ENCODE results near the gene WWP2.

DNA sequence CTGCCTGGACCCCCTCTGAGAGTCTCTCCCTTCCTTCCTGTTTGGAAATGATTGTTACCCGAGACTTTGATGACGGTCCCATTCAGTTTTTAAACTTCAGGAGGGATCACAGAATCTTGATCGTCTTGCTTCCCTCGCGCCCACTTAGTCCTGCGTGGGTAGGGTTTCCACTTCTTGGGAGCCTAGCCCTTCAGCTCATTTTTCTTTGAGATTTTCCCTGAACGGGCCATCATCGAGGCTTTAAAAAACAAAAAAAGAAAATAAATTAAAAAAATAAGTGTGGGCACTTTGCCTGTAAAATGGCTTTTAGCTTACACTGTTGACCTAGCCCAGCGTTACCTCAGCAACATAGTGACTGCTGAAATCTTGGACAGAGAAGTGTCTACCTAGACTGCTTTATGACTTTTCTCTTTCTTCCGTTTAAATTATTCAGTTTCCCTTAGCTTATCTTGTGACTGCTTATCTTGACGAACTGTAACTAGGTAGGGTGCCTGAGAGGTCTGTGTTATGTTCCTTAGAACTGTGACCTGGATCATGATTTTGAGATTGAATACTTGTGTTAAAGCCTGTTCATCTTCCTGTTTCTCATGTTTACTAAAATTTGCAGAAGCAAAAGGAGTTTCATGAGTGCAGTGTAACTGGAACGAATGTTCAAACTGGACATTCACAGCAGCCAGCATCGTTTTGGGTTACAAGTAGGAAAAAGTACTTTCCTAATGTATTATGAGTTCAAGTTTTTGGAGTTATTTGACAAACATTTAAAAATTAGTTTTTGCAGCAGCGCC lies 874 bp downstream of the WWP2 start:
- TF ChIP-seq, protein P1, sequence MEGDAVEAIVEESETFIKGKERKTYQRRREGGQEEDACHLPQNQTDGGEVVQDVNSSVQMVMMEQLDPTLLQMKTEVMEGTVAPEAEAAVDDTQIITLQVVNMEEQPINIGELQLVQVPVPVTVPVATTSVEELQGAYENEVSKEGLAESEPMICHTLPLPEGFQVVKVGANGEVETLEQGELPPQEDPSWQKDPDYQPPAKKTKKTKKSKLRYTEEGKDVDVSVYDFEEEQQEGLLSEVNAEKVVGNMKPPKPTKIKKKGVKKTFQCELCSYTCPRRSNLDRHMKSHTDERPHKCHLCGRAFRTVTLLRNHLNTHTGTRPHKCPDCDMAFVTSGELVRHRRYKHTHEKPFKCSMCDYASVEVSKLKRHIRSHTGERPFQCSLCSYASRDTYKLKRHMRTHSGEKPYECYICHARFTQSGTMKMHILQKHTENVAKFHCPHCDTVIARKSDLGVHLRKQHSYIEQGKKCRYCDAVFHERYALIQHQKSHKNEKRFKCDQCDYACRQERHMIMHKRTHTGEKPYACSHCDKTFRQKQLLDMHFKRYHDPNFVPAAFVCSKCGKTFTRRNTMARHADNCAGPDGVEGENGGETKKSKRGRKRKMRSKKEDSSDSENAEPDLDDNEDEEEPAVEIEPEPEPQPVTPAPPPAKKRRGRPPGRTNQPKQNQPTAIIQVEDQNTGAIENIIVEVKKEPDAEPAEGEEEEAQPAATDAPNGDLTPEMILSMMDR (IDR thresholded peaks at IDR 0.05; ENCODE audit: low read length): no peak
- TF ChIP-seq EZH2 (optimal IDR thresholded peaks at IDR 0.05; ENCODE audit: low read depth, low read length): no peak

All from MM.1S (cell line).